Stimulated activated CD8-positive, alpha-beta memory T cell treated with anti-CD3 and anti-CD28 coated beads, Interleukin-12 subunit alpha, Interleukin-12 subunit beta, amount 100 ng/mL, for 4 hours (primary cell): ENCODE measurements around the gene ARID2.

ENCODE experiments used
- DNase-seq: peaks from one replicate; pipeline ENCODE4 v3.0.0-alpha.2; 2020; ENCODE audit warnings: low read depth

Gene ARID2

DNA sequence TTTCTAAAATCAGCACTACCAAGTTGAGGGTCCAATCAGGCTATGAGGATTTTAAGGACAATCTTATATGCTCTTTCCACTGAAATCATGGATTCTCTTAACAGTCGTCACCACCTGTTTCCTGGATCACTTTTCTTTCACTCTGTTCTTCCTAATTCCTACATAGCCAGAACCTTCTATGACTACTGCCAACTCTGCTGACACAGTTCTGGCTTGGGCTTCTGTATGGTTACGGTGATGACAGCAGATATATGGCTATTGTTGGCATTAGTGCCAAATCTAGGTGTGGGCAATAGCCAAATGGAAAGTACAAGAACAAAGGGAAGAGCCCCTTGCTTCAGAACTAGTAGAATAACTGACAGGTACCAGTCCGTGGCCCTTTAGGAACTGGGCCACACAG, 124.0 kb downstream of the ARID2 start:
- DNase-seq: no peak

DNA sequence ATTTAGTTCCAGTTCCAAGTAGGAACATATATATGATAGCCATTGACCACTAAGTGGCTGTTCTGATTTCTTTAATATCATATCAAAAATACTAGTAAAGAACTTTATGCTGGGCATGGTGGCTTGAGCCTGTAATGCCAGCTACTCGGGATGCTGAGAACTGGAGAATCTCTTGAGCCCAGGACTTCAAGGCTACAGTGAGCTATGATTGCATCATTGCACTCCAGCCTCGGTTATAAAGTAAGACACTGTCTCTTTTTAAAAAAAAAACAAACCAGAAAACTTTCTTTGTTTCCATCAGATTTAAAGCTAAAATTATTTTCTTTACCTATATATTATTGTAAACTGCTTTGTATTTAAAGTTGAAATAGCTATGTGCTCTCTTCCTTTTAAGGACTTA, 133.8 kb downstream of the ARID2 start:
- DNase-seq: no peak

DNA sequence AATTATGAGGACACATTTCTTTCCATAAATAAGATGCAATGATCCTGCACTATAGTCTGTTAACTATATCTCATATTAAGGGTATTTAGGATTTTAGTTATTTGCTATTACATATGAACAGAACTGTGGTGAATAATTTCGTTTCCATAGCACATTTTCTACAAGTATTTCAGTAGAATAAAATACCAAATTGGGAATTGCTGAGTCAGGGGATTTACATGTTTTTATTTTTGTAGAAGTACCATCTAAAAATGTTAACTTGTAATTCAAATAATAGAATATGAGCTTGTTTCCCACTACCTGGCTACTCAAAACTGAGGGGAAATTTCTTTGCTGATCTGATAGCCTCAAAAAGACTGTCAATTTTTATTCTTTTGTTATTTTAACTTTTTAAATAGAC, 136.8 kb downstream of the ARID2 start:
- no peak for DNase-seq

DNA sequence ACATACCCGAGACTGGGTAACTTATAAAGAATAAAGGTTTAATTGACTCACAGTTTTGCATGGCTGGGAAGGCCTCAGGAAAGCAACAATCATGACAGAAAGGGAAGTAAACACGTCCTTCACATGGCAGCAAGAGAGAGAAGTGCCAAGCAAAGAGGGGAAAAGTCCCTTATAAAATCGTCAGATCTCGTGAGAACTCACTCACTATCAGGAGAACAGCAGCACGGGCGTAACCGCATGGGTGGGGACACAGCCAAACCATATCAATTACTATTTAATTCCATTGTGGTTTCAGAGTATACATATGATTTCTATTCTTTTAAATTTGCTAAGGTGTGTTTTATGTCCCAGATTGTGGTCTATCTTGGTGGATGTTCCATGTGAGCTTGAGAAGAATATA, 142.9 kb downstream of the ARID2 start:
- DNase-seq: no peak

DNA sequence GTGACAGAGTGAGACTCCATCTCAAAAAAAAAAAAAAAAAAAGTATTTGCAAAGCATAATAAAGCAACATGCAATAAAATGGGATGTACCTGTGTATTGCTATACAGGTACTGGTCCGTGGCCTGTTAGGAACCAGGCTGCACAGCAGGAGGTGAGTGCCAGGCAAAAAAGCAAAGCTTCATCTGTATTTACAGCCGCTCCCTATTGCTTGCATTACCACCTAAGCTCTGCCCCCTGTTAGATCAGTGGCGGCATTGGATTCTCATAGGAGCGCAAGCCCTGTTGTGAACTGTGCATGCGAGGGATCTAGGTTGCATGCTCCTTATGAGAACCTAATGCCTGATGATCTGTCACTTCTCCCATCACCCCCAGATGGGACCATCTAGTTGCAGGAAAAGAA, 147.6 kb downstream of the ARID2 start:
- DNase-seq: no peak

DNA sequence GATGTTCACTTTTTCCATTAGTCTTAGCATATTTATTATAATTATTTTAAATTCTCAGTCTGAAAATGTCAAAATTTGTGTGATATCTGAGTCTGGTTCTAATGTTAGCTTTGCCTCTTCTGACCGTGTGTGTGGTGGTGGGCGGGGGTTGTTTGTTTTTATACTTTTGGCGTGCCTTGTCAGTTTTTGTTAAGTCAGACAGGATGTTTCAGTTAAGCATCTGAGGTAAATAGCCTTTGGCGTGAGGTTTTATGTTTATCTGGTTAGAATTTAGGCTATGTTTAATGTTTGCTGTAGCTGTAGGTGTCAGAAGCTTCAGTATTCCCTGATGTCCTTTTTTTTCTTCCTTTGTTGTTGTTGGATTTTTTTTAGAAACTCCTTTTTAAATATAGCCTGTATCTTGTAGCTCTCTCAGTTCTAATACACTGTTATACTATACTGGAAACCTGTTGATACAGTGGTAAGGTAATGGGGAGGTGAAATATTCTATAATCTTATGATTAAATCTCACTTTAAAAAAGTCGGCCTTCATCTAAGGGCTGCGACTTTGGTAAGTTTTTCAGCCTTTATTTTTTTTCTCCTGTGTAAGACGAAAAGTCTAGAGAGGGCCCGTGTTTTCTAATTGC, 149.2 kb downstream of the ARID2 start:
- DNase-seq: no peak

DNA sequence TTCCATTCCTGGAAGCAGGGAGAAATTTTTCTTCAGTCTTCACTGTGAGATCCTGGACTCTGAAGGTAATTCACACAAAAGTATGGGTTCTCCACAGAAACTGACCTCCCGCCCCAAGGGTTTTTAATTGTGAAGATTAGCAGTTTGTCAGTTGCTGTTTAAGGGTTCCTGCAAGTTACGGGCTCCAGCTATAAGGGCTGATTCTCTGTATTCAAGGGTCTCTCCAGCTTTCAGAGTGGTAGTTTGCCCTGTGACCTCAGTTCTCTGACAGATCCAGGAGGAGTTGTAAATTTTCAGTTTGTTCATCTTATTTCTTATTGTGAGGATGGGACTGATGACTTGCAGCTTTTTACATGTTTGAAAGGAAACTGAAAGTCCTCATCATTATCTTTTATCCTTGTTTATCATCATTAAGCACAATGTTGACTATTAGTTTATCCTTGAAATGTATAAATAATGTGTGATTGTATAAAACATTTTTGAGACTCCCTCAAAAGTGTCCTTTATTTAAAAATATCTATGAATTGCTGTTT, 149.9 kb downstream of the ARID2 start:
- no peak for DNase-seq

DNA sequence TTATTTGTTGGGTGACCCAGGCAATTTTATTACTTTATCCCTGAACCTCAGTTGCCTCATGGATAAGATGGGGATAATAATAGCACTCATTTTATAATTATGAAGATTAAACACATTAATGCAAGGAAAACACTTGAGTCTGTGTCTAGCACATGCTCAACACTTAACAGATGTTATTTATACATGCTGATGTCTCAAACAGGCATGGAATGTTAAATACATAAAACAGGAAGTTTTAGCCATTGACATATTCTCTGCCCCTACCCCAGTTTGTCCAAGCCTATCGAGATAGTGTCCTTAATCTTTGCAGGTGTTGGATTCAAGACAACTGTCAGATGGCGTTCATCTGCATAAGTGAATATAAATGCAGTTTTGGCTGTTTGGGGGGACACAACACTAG, 151.0 kb downstream of the ARID2 start:
- no peak for DNase-seq

DNA sequence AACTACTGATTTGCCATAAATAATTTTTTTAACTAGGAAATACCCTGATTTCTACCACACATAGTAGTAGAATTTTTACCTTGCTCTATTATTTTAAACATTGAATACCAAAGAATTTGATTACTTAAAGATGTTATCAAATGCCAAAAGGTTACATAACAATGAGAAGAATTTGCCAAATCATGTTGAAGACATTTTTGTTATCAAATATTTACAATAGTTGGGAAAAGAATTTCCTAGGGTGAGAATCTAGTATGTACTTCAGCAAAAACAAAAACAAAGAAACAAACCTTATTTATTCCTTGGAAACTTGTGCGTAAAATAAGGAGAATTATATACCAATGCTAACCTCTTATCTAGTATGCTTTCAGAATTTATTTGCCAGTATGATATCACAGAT, 153.7 kb downstream of the ARID2 start:
- no peak for DNase-seq

DNA sequence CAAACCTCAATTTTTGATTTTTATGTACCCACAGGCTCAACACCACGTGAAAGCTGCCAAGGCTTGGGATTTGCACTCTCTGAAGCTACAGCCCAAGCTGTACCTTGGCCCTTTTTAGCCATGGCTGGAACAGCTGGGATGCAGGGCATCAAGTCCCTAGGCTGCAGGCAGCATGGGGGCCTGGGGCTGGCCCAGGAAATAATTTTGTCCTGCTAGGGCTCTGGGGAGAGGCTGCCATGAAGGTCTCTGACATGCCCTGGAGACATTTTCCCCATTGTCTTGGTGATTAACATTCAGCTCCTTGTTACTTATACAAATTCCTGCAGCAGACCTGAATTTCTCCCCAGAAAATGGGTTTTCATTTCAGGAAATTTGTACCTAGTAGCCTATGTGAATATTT, 157.2 kb downstream of the ARID2 start:
- DNase-seq: no peak

DNA sequence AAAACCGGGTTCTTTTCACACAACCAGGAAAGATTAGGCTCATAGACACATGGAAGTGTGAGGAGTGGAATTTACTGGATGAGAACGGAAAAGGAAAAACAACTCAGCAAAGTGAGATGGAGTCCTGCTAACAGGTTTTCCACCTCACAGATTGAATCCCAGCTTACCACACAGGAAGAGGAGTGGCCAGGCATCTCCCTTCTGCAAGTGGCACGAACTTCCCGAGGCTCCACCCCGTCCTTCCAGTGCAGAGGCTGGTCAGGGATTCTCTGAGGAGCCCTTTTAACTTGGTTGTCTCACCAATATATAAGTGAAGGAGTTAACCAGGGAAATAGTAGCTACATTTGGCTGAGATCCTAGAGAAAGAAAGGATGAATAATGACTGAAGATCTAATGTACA, 158.0 kb downstream of the ARID2 start:
- no peak for DNase-seq

DNA sequence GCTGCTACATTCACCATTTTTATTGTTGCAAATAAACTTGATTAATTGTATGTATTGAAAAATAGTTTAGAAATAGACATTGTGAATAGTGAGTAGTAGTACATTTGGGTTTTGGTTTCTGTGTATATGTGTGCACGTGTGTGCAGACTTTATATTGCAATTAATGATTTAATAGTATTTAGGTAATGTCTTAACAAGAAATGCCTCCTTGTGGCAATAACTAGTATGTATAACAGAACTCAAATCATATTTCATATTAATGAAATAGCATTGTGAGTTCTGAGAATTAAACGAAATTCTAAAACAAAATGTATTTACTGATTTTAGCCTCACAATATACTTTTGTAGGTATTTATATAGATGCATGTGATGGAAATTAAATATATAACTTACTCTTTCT, 160.8 kb downstream of the ARID2 start:
- DNase-seq: no peak

DNA sequence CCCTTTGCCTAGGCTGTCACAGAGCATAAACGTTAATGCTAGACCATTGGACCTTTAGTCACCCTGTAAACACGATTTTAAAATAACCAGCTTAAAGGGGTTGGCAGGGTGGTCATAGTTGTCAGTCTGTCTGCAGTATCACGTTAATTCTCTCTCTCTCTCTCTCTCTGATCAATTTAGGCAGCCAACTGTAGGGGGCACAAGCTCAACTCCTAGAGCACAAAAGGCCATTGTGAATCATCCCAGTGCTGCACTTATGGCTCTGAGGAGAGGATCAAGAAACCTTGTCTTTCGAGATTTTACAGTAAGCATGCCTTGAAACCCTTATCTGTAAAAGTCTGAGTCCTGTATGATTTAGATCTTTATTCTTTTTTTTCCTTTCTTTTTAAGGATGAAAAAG, 163.7 kb downstream of the ARID2 start:
- no peak for DNase-seq

DNA sequence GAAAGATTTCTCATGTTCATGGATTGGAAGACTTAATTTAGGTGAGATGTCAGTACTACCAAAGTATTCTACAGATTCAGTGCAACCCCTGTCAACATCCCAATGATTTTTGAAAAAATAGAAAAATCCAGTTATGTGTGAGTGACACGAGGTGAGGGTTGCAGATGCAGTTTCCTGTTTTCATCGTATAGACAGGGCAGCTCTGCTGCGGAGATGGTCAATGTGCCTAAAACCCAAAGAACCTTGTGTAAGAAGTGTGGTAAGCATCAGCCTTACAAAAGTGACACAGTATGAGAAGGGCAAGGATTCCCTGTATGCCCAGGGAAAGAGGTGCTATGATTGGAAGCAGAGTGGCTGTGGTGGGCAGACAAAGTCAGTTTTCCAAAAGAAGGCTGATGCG, 166.5 kb downstream of the ARID2 start:
- no peak for DNase-seq

DNA sequence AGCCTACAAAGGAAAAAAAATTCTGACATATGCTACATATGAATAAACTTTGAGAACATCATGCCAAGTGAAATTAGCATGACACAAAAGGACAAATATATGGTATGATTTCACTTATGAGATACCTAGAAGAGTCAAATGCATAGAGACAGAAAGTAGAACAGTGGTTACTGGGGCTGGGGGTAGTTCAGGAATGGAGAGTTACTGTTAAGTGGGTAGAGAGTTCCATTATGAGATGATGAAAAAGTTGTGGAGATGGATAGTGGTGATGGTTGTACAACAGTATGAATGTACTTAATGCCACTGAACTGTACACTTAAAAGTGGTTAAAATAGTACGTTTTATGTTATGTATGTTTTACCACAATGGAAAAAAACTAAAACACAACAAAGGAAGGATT, 168.6 kb downstream of the ARID2 start:
- no peak for DNase-seq

DNA sequence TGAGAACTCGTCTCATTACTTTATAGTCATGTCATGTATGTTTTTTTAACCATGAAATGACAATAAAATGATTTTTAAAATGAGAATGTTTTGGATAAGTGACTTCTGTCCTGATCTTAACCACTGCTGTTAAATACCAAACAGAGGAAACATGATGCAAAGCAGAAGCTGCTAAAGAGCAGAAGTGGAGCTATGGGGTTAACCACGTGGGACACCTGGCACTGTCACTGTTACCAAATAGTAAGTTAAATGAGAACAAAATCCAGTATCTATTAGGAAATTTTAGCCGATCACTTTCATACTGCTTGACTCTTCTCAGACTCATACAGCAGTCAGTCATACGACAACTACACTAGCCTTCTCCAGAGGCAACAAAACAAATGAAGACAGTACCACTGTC, 178.4 kb downstream of the ARID2 start:
- no peak for DNase-seq

DNA sequence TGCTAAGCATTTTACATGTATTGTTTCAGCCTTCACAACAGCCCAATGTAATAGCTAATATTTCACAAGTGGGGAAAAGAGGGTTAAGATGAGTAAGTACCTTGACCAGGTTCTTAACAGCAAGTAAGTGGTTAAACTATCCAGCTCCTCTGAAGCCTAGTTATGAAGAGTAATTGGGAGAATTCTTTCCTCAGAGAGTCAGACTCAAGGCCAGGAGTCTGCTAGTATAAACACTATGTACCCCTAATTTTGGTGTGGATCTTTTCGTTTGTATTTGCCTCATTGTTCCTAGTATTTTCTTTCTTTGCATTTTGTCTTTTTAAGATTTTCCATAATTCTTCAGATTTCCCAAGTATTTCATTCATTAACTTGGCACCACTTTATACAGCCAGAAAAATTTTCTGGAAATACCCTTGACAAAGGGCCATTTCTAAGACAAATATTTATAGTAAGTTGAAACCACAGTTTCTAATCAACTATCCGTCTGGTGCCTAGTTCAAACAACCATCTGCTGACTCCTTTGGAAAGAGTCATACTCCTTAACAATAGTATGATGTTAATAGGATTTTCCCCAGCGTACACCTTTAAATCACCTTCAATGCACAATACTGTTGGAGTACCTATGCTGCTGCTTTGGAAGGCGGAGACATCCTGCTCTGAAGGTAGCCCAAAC, 179.7 kb downstream of the ARID2 start:
- no peak for DNase-seq

DNA sequence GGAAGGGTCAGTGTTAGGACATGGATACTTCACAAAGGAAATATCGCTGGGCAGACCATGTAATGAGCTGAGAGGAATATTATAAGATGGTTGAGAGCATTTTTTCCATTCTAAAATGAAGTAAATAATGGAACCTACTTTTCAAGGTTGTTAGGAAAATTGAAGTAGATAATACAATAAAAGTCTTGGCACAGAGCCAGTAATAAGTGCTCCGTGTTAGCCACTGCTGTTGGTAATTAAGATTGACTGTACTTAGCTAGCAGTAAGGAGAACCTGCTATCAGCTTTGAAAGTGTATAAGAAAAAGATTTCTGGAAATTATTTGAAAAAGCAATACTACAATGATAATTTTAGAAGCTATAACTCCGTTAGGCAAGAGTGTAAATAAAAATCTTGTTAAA, 183.3 kb downstream of the ARID2 start:
- DNase-seq: no peak

DNA sequence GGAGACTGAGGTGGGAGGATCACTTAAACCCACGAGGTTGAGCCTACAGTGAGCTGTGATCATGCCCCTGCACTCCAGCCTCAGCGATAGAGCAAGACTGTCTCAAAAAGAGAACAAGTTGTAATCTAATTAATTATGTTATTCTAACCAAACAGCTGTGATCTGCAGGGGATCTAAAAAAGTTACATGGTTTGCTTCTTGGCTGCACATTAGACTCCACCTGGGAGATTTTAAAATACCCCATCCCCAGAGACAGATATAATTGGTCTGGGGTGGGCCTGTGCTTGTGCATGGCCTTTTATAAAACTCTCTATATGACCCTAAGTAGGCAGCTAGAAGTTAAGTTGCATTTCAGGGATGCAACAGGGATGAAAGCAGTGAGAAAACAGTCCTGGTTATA, 184.1 kb downstream of the ARID2 start:
- no peak for DNase-seq

DNA sequence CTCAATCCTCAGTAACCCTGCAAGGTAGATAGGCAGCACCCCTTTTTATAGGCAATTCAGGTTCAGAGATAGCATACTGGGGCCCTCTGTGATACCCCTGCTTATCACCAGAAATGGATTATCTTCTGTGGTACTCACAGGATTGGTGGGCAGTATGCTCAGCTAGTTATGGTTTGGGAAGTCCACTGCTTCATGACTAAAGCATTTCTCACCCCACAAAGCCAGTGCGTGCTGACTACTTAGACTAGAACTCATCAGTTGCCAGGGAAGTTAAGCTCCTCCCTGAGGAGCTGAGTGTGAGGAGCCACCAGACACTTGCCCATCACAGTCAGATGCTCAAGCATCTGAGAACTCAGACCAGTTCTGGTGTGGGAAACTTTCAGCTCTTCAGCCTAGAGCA, 184.6 kb downstream of the ARID2 start:
- DNase-seq: no peak

DNA sequence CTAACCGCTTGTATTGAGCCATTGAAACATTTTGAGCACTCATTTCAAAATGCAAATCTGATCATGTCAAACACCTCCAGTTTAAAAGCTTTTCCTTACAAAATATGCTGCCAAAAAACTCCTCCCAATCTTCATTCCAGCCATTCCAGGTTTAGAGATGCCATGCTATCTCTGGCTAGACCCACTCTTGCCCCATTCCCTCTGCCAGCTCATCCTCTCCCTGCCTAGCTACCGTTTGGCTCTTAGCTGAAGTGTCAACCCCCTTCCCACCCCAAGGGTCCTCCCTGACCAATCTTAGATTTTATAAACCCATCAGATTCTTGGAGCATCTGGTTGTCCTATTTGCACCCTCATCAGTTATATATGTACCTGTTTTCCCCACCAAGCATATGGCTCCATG, 185.9 kb downstream of the ARID2 start:
- no peak for DNase-seq

DNA sequence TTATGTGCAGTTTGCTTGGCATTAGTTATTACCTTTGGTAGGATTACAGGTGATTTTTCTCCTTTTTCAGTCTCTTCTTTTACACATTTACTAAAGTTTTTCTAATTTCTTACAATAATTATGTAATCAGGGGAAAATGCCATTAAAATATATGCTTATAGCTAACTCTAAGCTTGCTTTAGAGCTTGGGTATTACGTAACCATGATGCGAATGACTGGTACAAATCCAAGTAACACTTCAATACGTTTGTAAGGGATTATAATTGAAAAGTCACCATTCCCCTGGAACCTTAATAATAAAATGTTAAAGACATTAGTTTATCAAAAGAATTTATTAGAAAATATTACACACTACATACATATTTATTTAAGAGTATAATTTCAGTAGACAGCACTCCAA, 189.3 kb downstream of the ARID2 start:
- DNase-seq: no peak

DNA sequence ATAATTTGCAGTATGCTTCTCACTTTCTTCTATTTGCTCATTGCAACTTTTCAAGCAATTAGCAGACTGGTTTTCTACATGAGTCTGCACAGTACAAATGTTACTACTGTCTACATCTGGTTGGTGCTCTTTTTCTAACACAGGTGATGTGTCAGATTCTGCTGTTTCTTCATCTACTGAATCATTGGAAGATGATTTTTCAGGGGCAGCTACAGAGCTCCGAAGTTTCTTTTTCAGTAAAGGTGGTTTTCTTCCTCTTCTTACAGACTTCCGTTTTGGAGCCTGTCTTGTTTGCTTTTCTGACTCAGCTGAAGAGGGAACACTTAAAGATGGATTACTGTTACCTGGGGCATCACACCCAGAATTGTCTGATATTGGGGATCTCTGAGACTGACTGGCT, 198.8 kb downstream of the ARID2 start:
- DNase-seq: no peak

DNA sequence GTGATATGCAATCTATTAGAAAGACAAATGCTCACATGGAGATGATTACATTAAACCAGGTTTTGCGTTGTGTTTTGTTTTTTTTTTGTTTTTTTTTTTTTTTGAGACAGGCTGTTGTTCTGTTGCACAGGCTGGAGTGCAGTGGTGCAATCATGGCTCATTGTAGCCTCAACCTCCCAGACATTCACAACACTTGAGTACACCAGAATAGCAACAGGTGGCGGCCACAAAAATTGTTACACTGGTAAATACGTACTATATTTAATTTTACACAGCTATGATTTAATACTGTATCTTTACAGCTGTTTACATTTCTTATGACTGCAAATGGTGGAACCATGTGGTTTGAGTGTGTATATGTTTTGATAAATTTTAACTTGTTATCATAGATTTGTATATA, 200.9 kb downstream of the ARID2 start:
- no peak for DNase-seq
